Transverse colon (tissue), 3 donors: ENCODE results near the gene FUS.

Source experiments
- CTCF ChIP-seq, 5 experiments: fragments of 200-600 bp in 3 of 5; fragments of 450-650 bp in 2 of 5; sonication (generic) in 3 of 5; IDR thresholded peaks; 1 replicate in 2 of 5; 2 replicates in 3 of 5; pipeline ENCODE4 v1.5.1; 2016 to 2017; ENCODE audit warnings: antibody characterized with exemption in 5 of 5, inconsistent platforms in 3 of 5, mild to moderate bottlenecking in 2 of 5, moderate library complexity in 1 of 5
- POLR2A ChIP-seq: fragments of 450-650 bp; IDR thresholded peaks from one replicate; pipeline ENCODE4 v1.6.1; 2016; ENCODE audit warnings: antibody characterized with exemption, mild to moderate bottlenecking, moderate library complexity

- TF ChIP-seq CTCF (IDR thresholded peaks at IDR 0.05) (no peak), POLR2A (no peak)
Measured at GRCh38 chr16:31215287-31216162, 35.6 kb downstream of the FUS start.
